Measurements from ENCODE around the gene LPP.

DNA sequence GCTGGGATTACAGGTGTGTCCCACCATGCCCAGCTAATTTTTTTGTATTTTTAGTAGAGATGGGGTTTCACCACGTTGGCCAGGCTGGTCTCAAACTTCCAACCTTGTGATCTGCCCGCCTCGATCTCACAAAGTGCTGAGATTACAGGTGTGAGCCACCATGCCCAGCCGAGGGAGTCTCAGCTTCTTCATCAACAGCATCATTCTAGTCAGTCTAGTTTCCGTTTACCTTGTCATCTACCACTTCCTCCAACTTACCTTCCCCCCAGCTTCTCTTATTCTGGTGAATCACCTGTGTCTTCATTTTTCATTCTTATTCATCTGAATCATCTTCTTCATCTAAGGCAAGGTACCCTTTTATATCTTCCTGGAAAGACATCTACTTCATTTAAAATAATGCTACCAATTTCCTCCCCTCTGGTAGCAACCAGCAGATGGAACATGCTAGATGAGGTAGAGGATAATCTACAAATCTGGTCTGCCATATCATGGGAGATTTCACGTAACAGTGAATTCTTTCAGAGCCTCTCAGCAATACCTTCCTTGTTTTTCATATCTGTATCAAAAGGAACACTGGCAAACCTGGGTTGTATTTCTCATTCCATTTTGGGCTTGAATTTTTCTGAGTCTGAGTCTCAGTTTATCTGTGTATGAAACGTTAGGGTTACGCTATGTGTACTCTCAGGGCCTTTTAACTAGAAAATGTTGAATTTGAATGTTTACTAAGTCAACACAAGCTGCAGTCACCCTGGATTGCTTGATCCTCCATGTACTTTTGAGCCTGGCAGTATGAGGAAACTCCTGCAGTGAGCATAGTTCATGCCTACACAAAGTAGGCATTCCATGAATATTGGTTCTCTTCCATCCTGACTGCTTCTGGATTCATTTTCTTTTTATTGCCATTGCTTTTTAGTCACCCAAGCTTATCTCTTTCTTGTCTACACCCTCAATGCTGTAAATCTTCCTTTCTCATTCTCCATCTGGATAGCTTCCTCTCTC is 16.8 kb downstream of the LPP start:
- TF ChIP-seq, protein P1, sequence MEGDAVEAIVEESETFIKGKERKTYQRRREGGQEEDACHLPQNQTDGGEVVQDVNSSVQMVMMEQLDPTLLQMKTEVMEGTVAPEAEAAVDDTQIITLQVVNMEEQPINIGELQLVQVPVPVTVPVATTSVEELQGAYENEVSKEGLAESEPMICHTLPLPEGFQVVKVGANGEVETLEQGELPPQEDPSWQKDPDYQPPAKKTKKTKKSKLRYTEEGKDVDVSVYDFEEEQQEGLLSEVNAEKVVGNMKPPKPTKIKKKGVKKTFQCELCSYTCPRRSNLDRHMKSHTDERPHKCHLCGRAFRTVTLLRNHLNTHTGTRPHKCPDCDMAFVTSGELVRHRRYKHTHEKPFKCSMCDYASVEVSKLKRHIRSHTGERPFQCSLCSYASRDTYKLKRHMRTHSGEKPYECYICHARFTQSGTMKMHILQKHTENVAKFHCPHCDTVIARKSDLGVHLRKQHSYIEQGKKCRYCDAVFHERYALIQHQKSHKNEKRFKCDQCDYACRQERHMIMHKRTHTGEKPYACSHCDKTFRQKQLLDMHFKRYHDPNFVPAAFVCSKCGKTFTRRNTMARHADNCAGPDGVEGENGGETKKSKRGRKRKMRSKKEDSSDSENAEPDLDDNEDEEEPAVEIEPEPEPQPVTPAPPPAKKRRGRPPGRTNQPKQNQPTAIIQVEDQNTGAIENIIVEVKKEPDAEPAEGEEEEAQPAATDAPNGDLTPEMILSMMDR (IDR thresholded peaks at IDR 0.05; ENCODE audit: insufficient read depth, low read depth, low read length): no peak
- no peak for TF ChIP-seq EZH2 (IDR thresholded peaks at IDR 0.05; ENCODE audit: insufficient read depth, low read length)
